ENCODE results near the gene PSMA1.

The PSMA1 gene

GRCh38 chr11:14471127-14471526 is 49.1 kb downstream of the PSMA1 start:
- H3K27ac ChIP-seq = no peak overlapping the region

GRCh38 chr11:14463623-14464022 is 56.6 kb downstream of the PSMA1 start:
- TF ChIP-seq CTCF (conservative IDR thresholded peaks at IDR 0.05) (no peak), ZFX (IDR thresholded peaks at IDR 0.05) (no peak)
- no peak overlapping the region for H3K27ac ChIP-seq

More at GRCh38 chr11:14471127-14471526, 49.1 kb downstream of the PSMA1 start:
- TF ChIP-seq ZFX (IDR thresholded peaks at IDR 0.05) (no peak), CTCF (conservative IDR thresholded peaks at IDR 0.05) (no peak)

- no peak for TF ChIP-seq CTCF (conservative IDR thresholded peaks at IDR 0.05)
- TF ChIP-seq ZFX (IDR thresholded peaks at IDR 0.05) = no peak
- H3K27ac ChIP-seq = no peak overlapping the region
Observed at GRCh38 chr11:14460147-14460546, 60.0 kb downstream of the PSMA1 start.

- TF ChIP-seq CTCF (conservative IDR thresholded peaks at IDR 0.05) = no peak
- H3K27ac ChIP-seq = no peak overlapping the region
Observed at GRCh38 chr11:14458377-14458776, 61.8 kb downstream of the PSMA1 start.

- H3K27ac ChIP-seq = no peak overlapping the region
- no peak for TF ChIP-seq CTCF (conservative IDR thresholded peaks at IDR 0.05)
- no peak for TF ChIP-seq ZFX (IDR thresholded peaks at IDR 0.05)
Observed at GRCh38 chr11:14455648-14456430, 64.3 kb downstream of the PSMA1 start.

Data from C4-2B (cell line).